ENCODE measurements around the gene FKBP5. TPM values are rescaled to one million over a fixed set of nuclear protein-coding genes. Genes with fewer than 3 reads are reported as not detected.

Gene FKBP5
- total RNA-seq, 1 experiment from 2014 or later = 33.9 TPM

DNA sequence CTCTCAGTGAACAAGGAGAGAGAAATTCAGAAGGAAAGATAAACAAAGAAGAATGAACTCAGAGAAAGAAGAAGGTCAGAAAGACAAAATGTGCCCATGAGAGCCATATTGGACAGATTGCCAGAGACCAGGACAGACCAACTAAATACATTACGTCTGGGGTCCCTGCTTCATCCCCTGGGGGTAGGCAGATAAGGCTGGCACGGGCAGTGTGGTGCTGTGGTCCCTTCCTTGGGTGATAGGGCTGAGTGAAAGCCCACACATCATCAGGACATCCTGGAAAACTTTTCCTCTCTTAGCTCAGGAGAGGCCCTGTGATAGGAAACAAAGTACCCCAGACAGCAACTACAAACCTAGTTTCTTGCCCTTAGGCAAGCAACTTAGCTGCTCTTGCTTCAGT, 34.9 kb upstream of the FKBP5 start:
- Mint-ChIP-seq H3K27ac (no peak overlapping the region), H3K9me3 (no peaks in the 10 kb centered on the region), H3K4me3 (no peak overlapping the region; a peak in 1 of 5 replicates), H3K27me3 (ENCODE audit: low read depth) (peaks cover 25% of the 10 kb centered on the region), H3K36me3 (ENCODE audit: insufficient read depth in 1 of 3, low read depth in 3 of 3) (no peaks in the 10 kb centered on the region), H3K4me1 (peaks cover 50 to 54% of the 10 kb centered on the region in 2 experiments)
- H3K4ac ChIP-seq (ENCODE audit: low read depth, low read length) = no peak overlapping the region
- H3T11ph ChIP-seq (ENCODE audit: low read length) = no peak overlapping the region
- no CpG with 5 or more reads among the region's 2 CpGs for WGBS (ENCODE audit: extremely low coverage, insufficient read length, low lambda C conversion rate)
- H3K4me2 ChIP-seq (ENCODE audit: insufficient read depth, insufficient read length, low read length) = no peak overlapping the region
- no peak overlapping the region for H3K23ac ChIP-seq (ENCODE audit: insufficient read length, low read depth, low read length)
- no peak overlapping the region for H4K5ac ChIP-seq (ENCODE audit: insufficient read length, low read depth, low read length)
- H3K79me2 ChIP-seq (ENCODE audit: insufficient read depth, low read length) = no peaks in the 10 kb centered on the region
- H2BK5ac ChIP-seq (ENCODE audit: insufficient read length, low read length) = no peak overlapping the region
- no peak overlapping the region for H2BK12ac ChIP-seq (ENCODE audit: insufficient read length, low read depth, low read length)
- no peak overlapping the region for H3K18ac ChIP-seq (ENCODE audit: insufficient read length, low read depth, low read length)
- no peak overlapping the region for H3K9ac ChIP-seq (ENCODE audit: extremely low read depth, insufficient read length, low read length)
- H3K27ac ChIP-seq (ENCODE audit: insufficient read length, low read depth, low read length) = no peak overlapping the region
- peaks cover 2% of the 10 kb centered on the region; the same call in 1 of the 2 replicates for H3K27me3 ChIP-seq (ENCODE audit: insufficient read depth, low read length)
- peaks cover 23% of the 10 kb centered on the region; the same call in 1 of the 2 replicates for H3K4me1 ChIP-seq (ENCODE audit: insufficient read depth, low read length)
- no peak for DNase-seq
- no peak overlapping the region for H2BK20ac ChIP-seq (ENCODE audit: low read depth, low read length, poor library complexity, severe bottlenecking)
- no peaks in the 10 kb centered on the region for H3K79me1 ChIP-seq (ENCODE audit: insufficient read depth, low read depth, low read length, poor library complexity, severe bottlenecking)
- H4K8ac ChIP-seq (replicated peaks; ENCODE audit: insufficient read length, low read depth, low read length) = no peak overlapping the region
- H2BK15ac ChIP-seq (ENCODE audit: low read depth, low read length) = no peak overlapping the region
- H4K20me1 ChIP-seq (ENCODE audit: control insufficient read depth, insufficient read depth, insufficient read length) = no peaks in the 10 kb centered on the region
- H4K91ac ChIP-seq (ENCODE audit: insufficient read length, low read depth, low read length) = no peak overlapping the region
- no peak overlapping the region for H3K14ac ChIP-seq (ENCODE audit: insufficient read depth, low read length)
- peaks cover 8% of the 10 kb centered on the region for H3K23me2 ChIP-seq (ENCODE audit: insufficient read length, low read depth, low read length, poor library complexity, severe bottlenecking)
- H3K56ac ChIP-seq (ENCODE audit: insufficient read length, low read depth, low read length) = no peak overlapping the region
- TF ChIP-seq, protein P1, sequence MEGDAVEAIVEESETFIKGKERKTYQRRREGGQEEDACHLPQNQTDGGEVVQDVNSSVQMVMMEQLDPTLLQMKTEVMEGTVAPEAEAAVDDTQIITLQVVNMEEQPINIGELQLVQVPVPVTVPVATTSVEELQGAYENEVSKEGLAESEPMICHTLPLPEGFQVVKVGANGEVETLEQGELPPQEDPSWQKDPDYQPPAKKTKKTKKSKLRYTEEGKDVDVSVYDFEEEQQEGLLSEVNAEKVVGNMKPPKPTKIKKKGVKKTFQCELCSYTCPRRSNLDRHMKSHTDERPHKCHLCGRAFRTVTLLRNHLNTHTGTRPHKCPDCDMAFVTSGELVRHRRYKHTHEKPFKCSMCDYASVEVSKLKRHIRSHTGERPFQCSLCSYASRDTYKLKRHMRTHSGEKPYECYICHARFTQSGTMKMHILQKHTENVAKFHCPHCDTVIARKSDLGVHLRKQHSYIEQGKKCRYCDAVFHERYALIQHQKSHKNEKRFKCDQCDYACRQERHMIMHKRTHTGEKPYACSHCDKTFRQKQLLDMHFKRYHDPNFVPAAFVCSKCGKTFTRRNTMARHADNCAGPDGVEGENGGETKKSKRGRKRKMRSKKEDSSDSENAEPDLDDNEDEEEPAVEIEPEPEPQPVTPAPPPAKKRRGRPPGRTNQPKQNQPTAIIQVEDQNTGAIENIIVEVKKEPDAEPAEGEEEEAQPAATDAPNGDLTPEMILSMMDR (conservative IDR thresholded peaks at IDR 0.05) = no peak
- no peak overlapping the region for H2AK5ac ChIP-seq (ENCODE audit: insufficient read length, low read length)
- no peak overlapping the region for H2BK120ac ChIP-seq (ENCODE audit: low read depth, low read length, poor library complexity, severe bottlenecking)
- no peak overlapping the region for H2AFZ ChIP-seq (ENCODE audit: low read length)
- H3K9me3 ChIP-seq (ENCODE audit: control insufficient read depth, low read depth, low read length) = no peaks in the 10 kb centered on the region
